Measurements from ENCODE around the gene ACSL3.

- no peak for TF ChIP-seq EZH2 (IDR thresholded peaks at IDR 0.05; ENCODE audit: insufficient read depth, low read length)
- no peak for TF ChIP-seq CTCF (IDR thresholded peaks at IDR 0.05; ENCODE audit: insufficient read depth, low read depth, low read length)
Observed at GRCh38 chr2:222884805-222885424, 24.1 kb downstream of the ACSL3 start.

Measured in astrocyte (in vitro differentiated cells and primary cell).